Eye (tissue), 1 donor: ENCODE data around the gene TMEM181.
"Not testable (repeated sequence)": the region's sequence is repeated elsewhere in the genome, so short reads cannot be mapped to it uniquely, and the experiment has no call there.

Source experiments
- DNase-seq: peaks from one replicate; pipeline ENCODE4 v3.0.0-alpha.2; 2015

The TMEM181 gene

DNA sequence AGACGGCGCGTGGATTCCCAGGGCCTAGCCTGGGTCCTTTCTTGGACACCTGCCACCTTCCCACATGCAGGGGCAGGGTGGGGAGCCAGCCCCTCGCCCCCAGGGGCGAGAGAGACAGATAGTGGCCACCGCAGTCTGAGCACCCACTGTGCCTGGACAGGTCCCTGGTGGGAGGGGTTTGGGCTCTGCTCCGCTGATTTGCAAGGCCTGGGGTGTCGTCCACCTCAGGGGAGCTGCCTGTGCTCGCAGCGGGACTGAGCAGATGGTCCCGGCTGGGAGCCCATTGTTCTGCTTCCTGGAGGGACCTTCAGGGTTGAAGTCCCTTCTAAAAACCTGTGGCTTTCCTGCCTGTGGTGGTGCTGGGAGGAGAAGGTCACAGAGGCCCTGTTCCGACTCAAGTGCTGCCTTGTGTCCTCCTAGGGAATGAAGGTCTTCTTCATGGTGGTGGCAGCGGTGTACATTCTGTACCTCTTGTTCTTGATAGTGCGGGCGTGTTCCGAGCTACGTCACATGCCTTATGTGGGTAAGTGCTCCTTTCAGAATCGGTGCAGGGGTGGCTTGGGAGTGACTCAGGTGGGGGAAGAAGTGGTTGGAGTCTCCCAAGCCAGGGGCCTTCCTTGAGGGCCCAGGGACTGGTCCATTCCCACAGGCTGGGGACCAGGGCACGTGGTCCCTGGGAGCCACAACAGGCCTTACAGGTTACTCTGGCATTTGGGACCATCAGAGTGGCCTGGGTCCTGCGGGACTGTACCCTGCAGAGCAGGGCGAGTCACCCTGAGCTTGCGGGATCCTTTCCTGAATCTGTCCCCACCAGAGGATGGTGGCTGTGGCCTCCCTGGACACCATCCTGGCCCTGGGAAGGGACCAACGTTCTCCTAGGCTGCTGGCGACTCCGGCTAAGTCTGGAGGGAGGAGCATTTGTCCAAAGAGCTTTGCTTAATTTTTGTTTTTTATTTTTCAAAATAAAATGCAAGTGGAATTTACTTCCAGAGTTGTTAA is 65.1 kb downstream of the TMEM181 start:
- DNase-seq, result no peak

DNA sequence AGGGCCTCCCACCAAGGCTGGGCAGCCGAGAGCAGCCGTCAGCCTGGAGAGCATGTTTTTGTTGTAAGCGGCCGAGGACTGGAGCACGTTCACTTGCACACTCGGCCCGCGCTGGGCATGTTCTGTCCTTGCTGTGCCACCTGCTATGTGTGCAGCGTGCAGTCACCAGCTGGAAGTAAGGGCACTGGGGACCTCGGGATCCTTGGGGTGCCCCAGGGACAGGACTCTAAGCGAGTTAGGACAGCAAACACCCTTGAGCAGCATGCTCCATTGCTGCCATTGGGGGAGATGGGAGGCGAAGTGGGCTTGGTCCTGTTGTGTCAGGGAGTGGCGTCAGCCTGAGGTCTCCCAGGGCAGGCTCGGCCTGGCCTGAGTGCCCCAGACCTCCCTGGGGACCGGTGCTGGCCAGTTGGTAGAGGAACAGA is 66.0 kb downstream of the TMEM181 start:
- no peak for DNase-seq

DNA sequence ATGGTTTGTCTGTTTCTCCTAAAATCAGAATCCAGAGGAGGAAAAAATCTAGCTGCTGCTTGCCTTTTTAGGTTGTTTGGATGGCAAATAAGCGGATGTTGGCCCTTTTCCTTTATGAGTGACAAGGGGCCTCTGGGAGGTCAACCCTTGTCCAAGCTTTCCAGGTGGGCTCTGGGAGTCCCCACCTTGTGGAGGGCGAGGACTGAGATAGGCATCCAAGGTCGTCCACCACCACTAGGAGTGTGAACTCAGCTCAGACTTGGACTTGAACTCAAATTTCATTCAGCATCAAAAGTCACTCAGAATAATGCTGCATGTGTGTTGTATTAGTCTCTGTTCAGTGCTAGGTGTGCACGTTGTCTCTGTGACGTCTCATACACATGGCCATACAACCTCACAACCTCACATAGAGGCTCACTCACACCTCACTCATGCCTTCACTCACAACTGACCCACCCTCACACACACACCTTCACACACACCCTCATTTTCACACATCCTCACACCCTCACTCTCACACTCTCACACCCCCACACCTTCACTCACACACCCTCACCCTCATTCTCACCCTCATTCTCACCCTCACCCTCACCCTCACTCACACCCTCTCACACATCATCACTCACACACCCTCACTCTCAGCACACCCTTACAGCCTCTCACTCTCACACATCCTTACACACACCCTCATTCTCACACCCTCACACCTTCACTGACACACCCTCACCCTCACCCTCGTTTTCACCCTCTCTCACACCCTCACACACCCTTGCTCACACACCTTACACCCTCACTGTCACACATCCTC is 66.7 kb downstream of the TMEM181 start:
- no peak for DNase-seq

DNA sequence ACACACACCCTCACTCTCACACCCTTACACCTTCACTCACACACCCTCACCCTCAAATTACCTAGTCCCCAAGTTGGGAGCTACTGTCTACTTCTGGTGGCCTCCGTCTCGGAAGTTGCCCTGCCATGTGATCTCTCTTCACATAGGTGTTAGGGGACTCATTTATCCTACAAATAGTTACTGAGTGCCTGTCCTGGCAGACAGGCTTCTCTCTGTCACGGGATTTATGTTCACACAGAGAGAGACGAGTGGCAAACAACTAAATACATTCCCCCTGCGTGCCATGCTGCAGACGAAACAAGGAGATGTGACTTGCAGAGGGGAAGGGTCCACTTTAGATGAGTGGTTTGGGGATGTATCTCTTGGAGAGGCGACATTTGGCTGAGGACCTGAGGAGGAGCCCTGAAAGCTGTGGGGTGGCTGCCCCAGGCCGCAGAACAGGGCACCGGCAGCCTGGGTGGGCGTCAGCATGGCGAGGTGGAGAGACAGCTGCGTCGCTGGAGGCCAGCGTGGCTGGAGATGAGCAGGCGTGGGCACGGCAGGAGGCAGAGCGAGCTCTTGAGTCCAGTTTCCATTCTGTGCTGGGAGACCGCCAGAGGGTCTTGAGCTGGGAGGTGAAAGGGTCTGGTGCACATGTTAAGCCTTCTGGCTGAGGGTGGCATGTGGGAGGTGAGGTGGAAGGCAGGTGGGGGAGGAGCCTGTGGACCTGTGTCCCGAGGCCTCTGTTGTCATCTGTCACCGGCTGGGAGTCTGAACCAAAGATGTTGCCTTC is 67.5 kb downstream of the TMEM181 start:
- no peak for DNase-seq

DNA sequence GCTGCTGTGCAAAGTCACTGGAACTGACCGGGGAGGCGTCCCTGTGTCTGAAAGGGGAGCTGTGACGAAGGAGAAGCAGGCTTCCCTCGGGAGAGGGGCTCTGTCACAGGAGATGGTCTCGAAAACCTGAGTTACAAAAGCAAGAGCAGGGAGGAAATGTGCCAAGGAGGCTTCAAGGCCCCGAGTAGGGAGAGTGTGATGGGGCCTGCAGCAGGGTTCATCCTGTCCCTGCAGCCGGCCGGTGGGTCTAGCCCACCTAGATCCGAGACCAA is 68.0 kb downstream of the TMEM181 start:
- DNase-seq, result no peak

DNA sequence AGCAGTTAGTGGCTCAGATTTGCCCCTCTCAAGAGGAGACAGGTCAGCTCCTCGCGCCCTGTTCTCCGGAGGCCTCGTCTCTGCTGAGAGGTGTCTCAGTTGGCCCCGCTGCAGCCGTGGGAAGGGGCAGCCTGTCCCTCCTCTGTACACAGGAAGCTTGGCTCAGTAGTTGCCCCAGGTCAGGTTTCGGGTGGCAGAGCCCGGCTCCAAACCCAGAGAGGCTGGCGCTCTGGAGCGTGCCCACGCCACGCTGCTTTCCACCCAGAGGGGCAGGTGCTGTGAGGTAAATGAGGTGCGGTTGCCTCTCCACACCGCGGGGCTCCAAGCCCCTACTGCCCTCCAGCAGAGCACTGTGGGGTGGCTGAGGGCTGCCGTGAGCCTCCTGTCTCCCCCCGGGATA is 68.7 kb downstream of the TMEM181 start:
- no peak for DNase-seq

DNA sequence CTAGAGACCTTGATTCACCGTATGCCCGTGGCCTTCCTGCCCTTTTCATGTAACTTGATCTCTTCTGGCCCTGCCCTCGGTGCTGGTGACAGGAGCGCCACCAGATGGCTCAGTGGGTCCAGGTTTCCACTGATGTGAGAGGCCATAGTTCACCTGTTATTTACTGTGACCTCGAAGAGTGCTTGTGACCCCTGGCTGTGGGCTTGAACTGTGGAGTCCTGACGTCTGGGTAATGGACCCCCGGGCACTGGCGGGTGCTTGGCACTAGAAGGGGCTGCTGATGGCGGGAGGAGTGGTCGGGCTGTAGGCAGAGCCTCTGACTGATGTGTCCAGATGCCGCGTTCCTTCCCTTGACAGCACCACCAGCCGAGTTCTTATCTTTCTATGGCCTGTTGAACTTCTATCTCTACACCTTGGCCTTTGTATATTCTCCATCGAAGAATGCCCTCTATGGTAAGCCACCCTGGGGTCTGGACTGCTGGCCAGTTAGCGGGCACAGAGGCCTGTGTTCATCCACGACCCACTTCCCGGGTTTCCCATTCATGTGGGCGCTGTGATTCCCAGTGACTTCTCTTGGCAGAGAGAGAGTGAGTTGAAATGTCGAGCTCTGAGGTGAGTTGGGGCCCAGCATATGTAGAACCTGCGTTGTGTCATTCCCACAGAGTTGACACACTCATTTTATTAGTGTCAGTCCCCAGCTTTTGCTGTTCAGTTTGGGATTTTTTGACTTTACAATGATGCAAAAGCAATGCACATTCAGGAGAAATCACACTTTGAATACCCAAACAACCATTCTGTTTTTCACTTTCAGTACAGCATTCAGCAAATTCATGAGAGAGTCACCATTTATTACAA is 69.7 kb downstream of the TMEM181 start:
- DNase-seq, result no peak

DNA sequence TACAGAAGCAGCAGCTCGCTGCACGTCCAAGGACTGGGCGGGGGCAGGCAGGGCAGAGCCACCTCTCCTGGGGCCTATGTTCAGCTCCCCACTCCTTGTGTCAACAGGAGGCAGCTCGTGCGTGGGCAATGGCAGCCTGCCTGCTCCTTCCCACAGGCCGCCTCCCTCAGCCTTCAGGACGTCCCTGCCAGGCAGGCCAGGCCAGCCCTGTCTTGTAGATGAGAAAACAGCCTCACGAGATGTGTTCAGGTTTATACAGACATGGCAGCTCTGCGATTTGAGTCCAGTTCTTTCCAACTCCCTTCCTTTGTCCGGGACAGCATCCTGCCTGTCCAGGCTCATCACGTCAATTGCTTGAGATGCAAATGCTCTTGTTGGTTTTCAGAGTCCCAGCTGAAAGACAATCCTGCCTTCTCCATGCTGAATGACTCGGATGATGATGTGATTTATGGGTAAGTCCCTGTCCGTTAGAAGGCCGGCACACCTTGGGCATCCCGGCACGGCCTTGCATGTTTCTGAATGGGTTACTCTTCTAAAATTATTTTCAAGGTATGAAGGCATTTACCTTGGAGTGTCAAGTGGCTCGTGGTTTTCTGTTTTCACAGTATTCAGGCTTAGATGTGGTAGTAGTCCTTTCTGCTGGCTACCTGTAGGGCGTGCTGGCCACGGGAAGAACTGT is 71.2 kb downstream of the TMEM181 start:
- peak; percentile 81 for DNase-seq

DNA sequence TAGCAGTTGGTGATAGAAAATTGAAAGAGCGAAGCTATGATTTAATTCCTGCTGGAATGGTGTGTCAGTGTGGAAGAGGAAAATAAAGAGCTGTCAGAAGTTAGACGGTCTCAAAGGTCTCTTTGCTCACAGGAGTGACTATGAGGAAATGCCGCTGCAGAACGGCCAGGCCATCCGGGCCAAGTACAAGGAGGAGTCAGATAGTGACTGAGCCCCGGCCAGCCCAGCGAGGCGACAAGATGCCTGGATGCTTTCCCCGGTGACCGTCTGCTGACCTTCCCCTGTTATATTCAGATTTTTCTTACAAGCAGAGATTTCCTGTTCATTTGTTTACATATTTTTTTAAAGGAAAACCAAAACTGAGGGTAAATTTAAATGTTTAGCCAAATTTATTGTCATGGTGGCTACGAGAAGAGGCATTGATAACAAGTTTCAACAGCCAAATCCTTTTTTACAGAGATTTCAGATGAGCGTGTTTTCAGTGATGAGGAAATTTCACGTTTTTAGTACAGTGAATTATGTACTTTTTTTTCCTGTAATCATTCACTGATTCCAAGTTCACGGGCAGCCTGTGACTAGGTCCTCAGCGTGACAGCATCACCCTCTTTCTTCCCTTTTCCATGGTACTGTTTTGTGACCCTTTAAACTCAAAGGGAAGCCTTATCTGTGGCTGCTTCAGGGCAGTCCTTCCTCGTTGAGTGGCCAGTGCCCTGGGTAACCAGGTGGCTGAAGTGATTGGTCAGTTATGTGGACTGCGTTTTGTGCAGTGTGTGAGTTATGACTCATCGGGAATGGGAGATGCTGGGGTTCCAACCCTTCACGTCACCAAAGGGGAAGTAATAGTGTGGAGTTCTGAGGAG is 72.0 kb downstream of the TMEM181 start:
- DNase-seq, result no peak

DNA sequence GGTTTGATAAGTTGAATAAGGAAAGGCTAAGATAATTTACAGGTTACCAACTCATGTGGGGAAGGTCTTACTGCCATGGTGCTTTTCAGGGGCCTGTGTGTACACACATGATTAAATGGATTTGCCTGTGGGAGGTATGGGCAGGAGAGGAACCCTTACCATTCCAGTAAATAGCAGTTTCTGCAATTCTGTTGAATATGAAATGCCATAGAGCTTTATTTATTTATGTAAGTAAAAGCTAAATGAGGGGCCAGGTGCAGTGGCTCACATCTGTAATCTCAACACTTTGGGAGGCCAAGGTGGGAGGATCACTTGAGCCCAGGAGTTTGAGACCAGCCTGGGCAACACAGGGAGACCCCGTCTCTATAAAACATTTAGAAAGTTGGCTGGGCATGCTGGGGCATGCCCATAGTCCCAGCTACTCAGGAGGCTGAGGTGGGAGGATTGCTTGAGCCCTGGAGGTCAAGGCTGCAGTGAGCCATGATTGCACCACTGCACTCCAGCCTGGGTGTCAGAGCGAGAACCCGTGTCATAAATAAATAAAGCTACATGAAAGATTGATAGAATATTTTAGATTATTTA is 72.7 kb downstream of the TMEM181 start:
- DNase-seq, result not testable (repeated sequence)

DNA sequence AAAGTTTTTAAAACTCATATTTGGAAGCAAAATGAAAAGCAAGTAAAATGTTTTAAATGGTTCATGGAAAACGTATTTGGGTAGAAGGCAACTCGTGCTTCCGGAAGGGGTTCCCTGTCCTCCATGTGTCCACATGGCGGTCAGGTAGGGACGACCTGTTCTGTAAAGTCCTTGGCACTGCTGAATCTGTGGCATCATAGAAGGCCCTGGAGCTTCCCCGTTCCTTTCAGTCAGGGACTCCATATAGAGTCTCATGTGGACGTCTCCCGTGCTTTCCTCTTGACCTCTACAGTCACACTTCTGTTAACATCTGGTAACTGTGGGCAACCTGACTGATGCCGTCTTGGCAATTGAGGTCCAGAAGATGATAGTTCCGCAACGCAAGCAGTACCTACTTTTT is 73.2 kb downstream of the TMEM181 start:
- no peak for DNase-seq

DNA sequence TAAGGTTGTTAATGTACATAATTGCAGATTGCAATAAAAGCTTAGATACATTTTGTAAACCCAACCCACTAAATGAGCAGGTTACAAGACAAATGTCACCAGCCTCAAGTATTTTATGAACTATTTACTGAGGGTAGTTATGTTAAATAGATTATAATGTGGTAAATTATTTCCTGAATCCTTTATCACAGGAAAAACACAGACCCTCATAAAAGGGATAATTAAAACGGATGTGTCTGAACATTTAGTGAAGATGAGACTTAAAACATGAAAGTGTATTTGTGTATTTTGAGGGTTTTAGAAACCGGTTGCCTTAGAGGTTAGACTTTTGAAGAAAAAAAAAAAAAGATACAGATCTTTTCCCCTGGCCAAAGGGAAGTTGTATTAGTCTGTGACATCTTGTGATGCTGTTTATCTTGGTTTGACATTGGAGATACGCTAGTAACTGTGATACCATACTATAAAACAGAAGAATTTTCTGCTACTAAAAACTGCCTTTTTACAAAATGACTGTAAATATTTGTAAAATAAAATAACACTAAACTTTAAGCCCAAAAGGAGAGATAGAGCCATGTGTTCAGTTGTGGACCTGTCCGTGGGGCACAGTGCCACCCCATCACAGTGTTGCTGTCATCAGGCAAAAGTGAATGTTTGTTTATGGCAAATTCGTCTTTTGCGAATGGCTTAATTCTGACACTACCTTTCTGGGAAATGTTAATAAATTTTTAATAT is 75.0 kb downstream of the TMEM181 start:
- no peak for DNase-seq

DNA sequence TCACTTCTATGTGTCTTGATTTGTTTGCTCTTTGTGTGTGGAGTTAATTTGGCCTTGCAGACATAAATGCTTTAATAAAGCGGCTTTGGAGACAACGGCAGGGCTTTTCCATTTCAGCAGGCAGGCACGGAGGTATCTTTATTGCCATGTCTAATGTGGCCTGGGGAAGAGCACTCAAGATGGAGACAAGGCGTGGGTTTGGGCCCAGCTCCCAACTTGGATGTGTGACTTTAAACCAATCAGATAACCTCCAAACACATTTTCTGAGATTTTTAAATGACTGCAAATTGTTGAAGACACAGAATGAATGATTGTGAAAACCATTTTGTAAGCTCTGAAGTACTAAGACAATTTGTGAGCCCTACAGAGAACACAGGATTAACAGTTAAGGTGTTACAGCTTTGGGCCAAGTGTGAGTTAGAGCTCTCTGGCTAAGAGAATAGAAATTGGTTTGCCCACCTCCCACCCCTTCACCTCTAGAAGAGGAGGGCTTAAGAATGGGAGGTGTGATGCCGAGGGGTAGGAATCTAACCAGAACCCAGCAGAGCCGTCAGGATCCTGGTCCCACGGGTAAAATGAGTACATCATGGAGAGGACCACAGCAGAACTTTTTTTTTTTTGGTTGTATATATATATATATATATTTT is 75.7 kb downstream of the TMEM181 start:
- DNase-seq, result no peak

DNA sequence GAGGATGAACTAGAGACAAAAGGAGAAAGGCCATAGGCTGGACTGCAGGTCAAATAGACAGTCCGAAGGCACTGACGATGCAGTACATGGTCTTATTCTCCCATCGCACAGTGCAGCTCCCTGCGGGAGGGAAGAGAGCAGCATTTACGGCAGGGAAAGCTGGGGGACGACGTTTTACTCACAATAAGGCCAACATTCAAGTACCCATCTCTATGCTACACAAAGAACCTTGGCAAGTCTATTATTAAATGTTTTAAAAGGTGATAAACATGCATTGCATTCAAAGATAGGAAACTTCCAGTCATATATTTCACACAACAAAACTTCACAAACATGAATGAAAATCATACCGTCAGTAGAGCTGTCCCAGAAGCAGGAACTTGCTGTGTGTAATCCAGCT is 76.9 kb downstream of the TMEM181 start:
- DNase-seq, result no peak

DNA sequence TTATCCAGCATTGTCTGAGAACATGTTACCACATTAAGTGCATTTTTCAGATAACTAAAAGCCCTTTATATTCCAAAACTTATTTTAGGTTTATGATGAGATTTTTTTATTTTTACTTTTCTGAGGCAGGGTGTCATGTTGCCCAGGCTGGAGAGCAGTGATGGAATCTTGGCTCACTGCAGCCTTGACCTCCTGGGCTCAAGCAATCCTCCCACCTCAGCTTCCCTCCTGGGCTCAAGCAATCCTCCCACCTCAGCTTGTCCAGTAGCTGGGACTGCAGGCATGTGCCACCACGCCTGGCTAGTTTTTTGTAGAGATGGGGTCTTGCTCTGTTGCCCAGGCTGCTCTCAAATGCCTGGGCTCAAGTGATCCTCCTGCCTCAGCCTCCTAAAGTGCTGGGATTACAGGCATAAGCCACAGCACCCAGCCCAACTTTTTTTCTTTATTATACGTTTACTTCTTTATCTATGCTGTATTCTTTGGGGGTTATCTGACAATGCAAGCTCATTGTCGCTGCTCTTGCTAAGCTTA is 78.5 kb downstream of the TMEM181 start:
- no peak for DNase-seq

DNA sequence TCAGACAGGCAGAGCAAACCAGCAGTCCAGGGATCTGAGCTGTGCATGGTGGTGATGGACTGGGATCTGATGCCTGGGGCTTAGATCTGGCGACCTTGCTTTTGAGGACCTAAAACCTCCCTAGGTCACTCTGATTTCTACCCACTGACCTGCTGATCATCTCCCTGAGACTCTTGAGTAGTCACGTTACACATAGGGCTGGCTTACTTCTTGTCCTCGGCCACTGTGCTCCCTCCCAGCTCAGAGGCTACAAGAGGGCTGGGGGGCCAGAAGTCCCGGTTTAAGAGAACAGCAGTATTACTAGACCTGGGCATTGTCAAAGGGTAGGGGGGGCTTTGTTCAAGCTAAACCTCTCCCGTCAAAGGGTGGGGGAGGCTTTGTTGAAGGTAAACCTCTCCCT is 79.2 kb downstream of the TMEM181 start:
- no peak for DNase-seq

DNA sequence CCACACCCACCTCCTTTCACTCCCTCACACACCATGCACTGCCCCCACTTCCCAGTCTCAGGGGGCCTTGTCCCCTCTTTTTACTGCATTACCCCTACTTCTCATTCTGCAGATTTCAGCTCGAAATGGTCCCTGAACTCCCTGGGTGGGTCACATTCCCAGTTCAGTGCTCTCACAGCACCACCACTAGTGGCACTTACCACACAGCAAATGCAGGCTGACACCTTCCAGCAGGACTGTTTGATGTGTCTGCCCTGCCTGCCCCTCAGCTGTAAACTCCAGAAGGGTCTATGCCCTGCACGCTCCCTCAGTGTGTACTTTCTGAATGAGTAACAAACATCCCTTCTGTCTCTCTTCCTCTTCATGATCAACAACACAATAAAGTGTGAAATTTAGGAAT is 80.6 kb downstream of the TMEM181 start:
- DNase-seq, result no peak

DNA sequence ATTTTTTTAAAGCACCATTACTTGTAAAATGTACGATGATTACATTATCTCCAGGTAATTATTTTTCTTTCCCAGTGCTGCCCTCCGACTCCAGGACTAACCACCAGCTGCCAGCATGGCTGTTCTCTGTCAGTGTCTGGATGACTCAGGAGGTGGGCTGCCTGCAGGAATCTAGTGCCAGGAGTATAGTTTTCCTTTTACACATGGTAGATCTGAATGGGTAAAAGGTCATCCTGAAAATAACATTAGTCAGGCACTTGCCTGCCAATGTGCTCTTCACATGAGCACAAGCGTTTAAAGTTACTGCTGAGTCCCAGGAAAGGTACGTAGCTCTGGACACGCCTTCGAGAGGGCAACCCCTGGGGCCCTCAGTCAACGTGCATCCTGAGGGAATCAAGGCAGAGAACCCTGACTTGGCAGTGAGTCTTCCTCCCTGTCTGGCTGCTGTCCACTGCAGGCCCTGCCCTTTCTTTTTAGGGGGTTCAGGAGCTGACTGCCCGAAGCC is 82.3 kb downstream of the TMEM181 start:
- DNase-seq, result no peak

DNA sequence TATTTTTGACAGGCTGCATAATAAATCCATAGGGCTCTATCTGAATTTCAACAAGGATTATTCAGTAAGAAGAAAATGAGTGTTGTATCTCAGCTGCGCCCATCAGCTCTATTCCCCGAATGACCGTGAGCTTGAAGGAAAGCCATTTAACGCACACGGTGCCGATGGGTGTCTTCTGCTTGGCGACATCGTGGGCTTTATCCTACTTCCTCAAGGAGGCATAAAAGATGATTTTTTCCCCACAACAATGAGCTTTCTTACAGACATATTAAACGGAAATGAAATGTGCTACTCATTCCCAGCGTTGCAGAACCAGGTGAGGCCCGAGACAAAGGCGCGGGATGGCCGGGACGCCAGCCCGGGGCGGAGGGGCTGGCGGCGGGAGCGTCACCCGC is 83.9 kb downstream of the TMEM181 start:
- no peak for DNase-seq
